ENCODE data around the gene TGFBR1. TPM values are rescaled to one million over a fixed set of nuclear protein-coding genes. Genes with fewer than 3 reads are reported as not detected.

The TGFBR1 gene
- total and polyA plus RNA-seq, 2 donors (not counting 1 experiment from before 2014, with no cell fraction given): 78.5 to 79.1 TPM

DNA sequence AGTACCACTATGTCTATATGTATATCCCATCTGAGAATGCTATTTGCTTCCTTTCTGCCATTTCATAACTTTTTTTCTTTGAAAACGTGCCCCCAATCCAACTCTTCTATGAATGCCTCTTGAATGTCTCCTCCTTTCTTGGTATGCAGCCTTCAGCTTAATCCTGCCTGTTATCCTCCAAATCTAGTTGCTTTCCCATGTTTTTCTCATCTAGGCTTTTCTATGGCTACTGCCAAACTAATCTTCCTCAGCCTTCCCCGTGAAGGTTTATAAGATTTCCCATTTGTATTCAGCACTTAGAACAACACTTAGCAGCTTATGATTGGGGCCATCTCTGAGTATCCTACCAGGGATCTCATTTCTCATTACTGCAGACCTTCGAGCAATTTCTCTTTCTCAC lies 2.5 kb downstream of the TGFBR1 start:
- peaks cover 34% of the 10 kb centered on the region for H3K79me2 ChIP-seq (ENCODE audit: control insufficient read depth, insufficient read depth, low read length)
- DNase-seq (ENCODE audit: low read depth in 2 of 2): no peak
- H3K4me2 ChIP-seq (ENCODE audit: extremely low read depth, insufficient read depth, low read length): peak overlapping the region; percentile 84
- H3K27ac ChIP-seq (ENCODE audit: insufficient read depth, low read length): no peak overlapping the region
- H3K4me3 ChIP-seq (replicated peaks in 1 of 4; ENCODE audit: control extremely low read depth in 1 of 4, insufficient read depth in 1 of 4, low read depth in 3 of 4, low read length in 4 of 4): no peak overlapping the region
- H3K9ac ChIP-seq (ENCODE audit: insufficient read depth, low read length): no peak overlapping the region
- no peaks in the 10 kb centered on the region for H3K27me3 ChIP-seq (ENCODE audit: control insufficient read depth, insufficient read depth, low read length)
- no peak overlapping the region for H2AFZ ChIP-seq (ENCODE audit: low read length)
- TF ChIP-seq, protein P1, sequence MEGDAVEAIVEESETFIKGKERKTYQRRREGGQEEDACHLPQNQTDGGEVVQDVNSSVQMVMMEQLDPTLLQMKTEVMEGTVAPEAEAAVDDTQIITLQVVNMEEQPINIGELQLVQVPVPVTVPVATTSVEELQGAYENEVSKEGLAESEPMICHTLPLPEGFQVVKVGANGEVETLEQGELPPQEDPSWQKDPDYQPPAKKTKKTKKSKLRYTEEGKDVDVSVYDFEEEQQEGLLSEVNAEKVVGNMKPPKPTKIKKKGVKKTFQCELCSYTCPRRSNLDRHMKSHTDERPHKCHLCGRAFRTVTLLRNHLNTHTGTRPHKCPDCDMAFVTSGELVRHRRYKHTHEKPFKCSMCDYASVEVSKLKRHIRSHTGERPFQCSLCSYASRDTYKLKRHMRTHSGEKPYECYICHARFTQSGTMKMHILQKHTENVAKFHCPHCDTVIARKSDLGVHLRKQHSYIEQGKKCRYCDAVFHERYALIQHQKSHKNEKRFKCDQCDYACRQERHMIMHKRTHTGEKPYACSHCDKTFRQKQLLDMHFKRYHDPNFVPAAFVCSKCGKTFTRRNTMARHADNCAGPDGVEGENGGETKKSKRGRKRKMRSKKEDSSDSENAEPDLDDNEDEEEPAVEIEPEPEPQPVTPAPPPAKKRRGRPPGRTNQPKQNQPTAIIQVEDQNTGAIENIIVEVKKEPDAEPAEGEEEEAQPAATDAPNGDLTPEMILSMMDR (conservative IDR thresholded peaks at IDR 0.05 in 1 of 2, IDR thresholded peaks at IDR 0.05 in 1 of 2; ENCODE audit: low read depth in 1 of 2, low read length in 2 of 2): no peak
- no peak for TF ChIP-seq EZH2 (IDR thresholded peaks at IDR 0.05; ENCODE audit: low read length, missing control alignments)
- H4K20me1 ChIP-seq (ENCODE audit: control insufficient read depth, extremely low read depth, insufficient read depth, low read length): no peaks in the 10 kb centered on the region
- no peaks in the 10 kb centered on the region for H3K36me3 ChIP-seq (ENCODE audit: control insufficient read depth, insufficient read depth, low read length)
- H3K9me3 ChIP-seq (ENCODE audit: control insufficient read depth, insufficient read depth, low read depth, low read length): no peaks in the 10 kb centered on the region
- H3K4me1 ChIP-seq (ENCODE audit: control insufficient read depth, extremely low read depth, insufficient read depth, low read length): peaks cover 11% of the 10 kb centered on the region

GRCh38 chr9:99108131-99108530 lies 3.2 kb downstream of the TGFBR1 start:
- Histone ChIP-seq H3K36me3 (ENCODE audit: control insufficient read depth, insufficient read depth, low read length) (no peaks in the 10 kb centered on the region), H3K9me3 (ENCODE audit: control insufficient read depth, insufficient read depth, low read depth, low read length) (no peaks in the 10 kb centered on the region), H3K79me2 (ENCODE audit: control insufficient read depth, insufficient read depth, low read length) (peaks cover 35% of the 10 kb centered on the region), H3K27me3 (ENCODE audit: control insufficient read depth, insufficient read depth, low read length) (no peaks in the 10 kb centered on the region), H3K27ac (ENCODE audit: insufficient read depth, low read length) (no peak overlapping the region), H3K4me1 (ENCODE audit: control insufficient read depth, extremely low read depth, insufficient read depth, low read length) (peaks cover 11% of the 10 kb centered on the region), H2AFZ (ENCODE audit: low read length) (no peak overlapping the region), H3K9ac (ENCODE audit: insufficient read depth, low read length) (no peak overlapping the region), H3K4me2 (ENCODE audit: extremely low read depth, insufficient read depth, low read length) (no peak overlapping the region), H3K4me3 (replicated peaks in 1 of 4; ENCODE audit: control extremely low read depth in 1 of 4, insufficient read depth in 1 of 4, low read depth in 3 of 4, low read length in 4 of 4) (no peak overlapping the region), H4K20me1 (ENCODE audit: control insufficient read depth, extremely low read depth, insufficient read depth, low read length) (no peaks in the 10 kb centered on the region)
- DNase-seq (ENCODE audit: low read depth in 2 of 2): no peak
- TF ChIP-seq EZH2 (IDR thresholded peaks at IDR 0.05; ENCODE audit: low read length, missing control alignments): no peak
- TF ChIP-seq, protein P1 (conservative IDR thresholded peaks at IDR 0.05 in 1 of 2, IDR thresholded peaks at IDR 0.05 in 1 of 2; ENCODE audit: low read depth in 1 of 2, low read length in 2 of 2): no peak

DNA sequence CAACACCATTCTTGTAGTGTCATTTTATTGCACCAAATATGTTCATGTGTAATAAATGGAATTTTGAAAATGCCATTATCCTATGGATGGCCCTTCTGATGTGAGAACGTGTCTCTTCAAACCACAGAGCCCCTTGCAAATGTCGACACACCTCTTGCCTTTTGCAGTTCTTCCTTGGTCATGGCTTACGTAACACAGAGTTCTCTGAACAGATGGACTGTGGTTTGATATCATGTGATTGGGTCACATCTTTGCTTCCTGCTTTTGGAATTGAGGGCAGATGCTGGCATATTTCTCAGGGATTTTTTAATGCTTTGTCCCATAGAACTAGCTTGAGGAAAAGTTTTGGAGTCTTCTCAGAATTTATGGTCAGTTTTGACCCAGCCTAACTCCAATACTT lies 4.6 kb downstream of the TGFBR1 start:
- Histone ChIP-seq H3K4me2 (ENCODE audit: extremely low read depth, insufficient read depth, low read length) (no peak overlapping the region), H3K4me1 (ENCODE audit: control insufficient read depth, extremely low read depth, insufficient read depth, low read length) (peaks cover 7% of the 10 kb centered on the region), H3K27me3 (ENCODE audit: control insufficient read depth, insufficient read depth, low read length) (no peaks in the 10 kb centered on the region), H3K79me2 (ENCODE audit: control insufficient read depth, insufficient read depth, low read length) (peaks cover 38% of the 10 kb centered on the region), H4K20me1 (ENCODE audit: control insufficient read depth, extremely low read depth, insufficient read depth, low read length) (no peaks in the 10 kb centered on the region), H3K9ac (ENCODE audit: insufficient read depth, low read length) (no peak overlapping the region), H3K27ac (ENCODE audit: insufficient read depth, low read length) (no peak overlapping the region), H3K9me3 (ENCODE audit: control insufficient read depth, insufficient read depth, low read depth, low read length) (no peaks in the 10 kb centered on the region), H2AFZ (ENCODE audit: low read length) (no peak overlapping the region), H3K4me3 (replicated peaks in 1 of 4; ENCODE audit: control extremely low read depth in 1 of 4, insufficient read depth in 1 of 4, low read depth in 3 of 4, low read length in 4 of 4) (no peak overlapping the region), H3K36me3 (ENCODE audit: control insufficient read depth, insufficient read depth, low read length) (no peaks in the 10 kb centered on the region)
- TF ChIP-seq EZH2 (IDR thresholded peaks at IDR 0.05; ENCODE audit: low read length, missing control alignments): no peak
- TF ChIP-seq, protein P1 (conservative IDR thresholded peaks at IDR 0.05 in 1 of 2, IDR thresholded peaks at IDR 0.05 in 1 of 2; ENCODE audit: low read depth in 1 of 2, low read length in 2 of 2): no peak
- DNase-seq (ENCODE audit: low read depth in 2 of 2): peak; percentile 53 to 73
